A673 (cell line): ENCODE results near the gene PWWP2A. TPM values are rescaled to one million over a fixed set of nuclear protein-coding genes. Genes with fewer than 3 reads are reported as not detected.
A peak's percentile ranks its signal among the peaks of the same experiment; 100 is the strongest.
"Not testable (repeated sequence)": the region's sequence is repeated elsewhere in the genome, so short reads cannot be mapped to it uniquely, and the experiment has no call there.

Experiments
- BruUV-seq: library from RNA; stranded (reverse); fragments of 400-500 nt; replicated peaks from 2 replicates; lab custom pipeline; 2021; lab: Mats Ljungman, UMichigan
- CTCF ChIA-PET: fragments of 300-600 bp; sonication (Branson Sonifier 250); formaldehyde crosslinking; loops from one replicate; lab custom pipeline; 2022; ENCODE audit warnings: antibody characterized with exemption; lab: Charles Lee
- POLR2A ChIA-PET: fragments of 300-600 bp; sonication (Branson Sonifier 250); formaldehyde crosslinking; loops from one replicate; lab custom pipeline; 2022; ENCODE audit warnings: antibody characterized with exemption; ENCODE audit not compliant: low non-redundant PET; lab: Charles Lee
- DNase-seq: peaks from one replicate; pipeline ENCODE4 v3.0.0-alpha.2; 2015; ENCODE audit warnings: low spot score
- H3K27ac ChIP-seq: fragments of 200-600 bp; sonication (generic); 2 replicates; pipeline ENCODE4 v1.5.1; 2016; ENCODE audit warnings: mixed run types, low read depth, mild to moderate bottlenecking, mixed read lengths, antibody characterized with exemption, low read length; ENCODE audit not compliant: poor library complexity, severe bottlenecking
- H3K27me3 ChIP-seq: fragments of 200-600 bp; sonication (generic); replicated peaks from 2 replicates; pipeline ENCODE4 v1.6.1; 2017; ENCODE audit warnings: mixed run types, low read depth, mild to moderate bottlenecking, mixed read lengths, antibody characterized with exemption, low read length; ENCODE audit not compliant: insufficient read depth, poor library complexity
- H3K36me3 ChIP-seq: fragments of 200-600 bp; sonication (generic); 2 replicates; pipeline ENCODE4 v1.6.1; 2016; ENCODE audit warnings: mixed run types, mild to moderate bottlenecking, mixed read lengths, antibody characterized with exemption, low read length; ENCODE audit not compliant: insufficient read depth, poor library complexity, severe bottlenecking
- H3K4me1 ChIP-seq: fragments of 200-600 bp; sonication (generic); 2 replicates; pipeline ENCODE4 v1.6.1; 2017; ENCODE audit warnings: mixed run types, mild to moderate bottlenecking, mixed read lengths, antibody characterized with exemption, low read length; ENCODE audit not compliant: insufficient read depth, poor library complexity, severe bottlenecking
- H3K4me3 ChIP-seq: fragments of 200-600 bp; sonication (generic); 2 replicates; pipeline ENCODE4 v1.5.1; 2016; ENCODE audit warnings: low read depth, mixed run types, mild to moderate bottlenecking, mixed read lengths, low read length; ENCODE audit not compliant: poor library complexity, severe bottlenecking
- H3K9me3 ChIP-seq: fragments of 200-600 bp; sonication (generic); 2 replicates; pipeline ENCODE4 v1.6.1; 2016; ENCODE audit warnings: mixed run types, low read depth, mild to moderate bottlenecking, mixed read lengths, antibody characterized with exemption, low read length; ENCODE audit not compliant: poor library complexity, severe bottlenecking
- EZH2 ChIP-seq: fragments of 200-600 bp; sonication (generic); IDR thresholded peaks from 2 replicates; pipeline ENCODE4 v1.6.1; 2017; ENCODE audit warnings: borderline replicate concordance, low read depth, mild to moderate bottlenecking, mixed read lengths, antibody characterized with exemption, low read length; ENCODE audit not compliant: poor library complexity, severe bottlenecking
- intact Hi-C: fragments of 100-400 bp; cut with micrococcal nuclease; formaldehyde crosslinking; loops from one replicate; pipeline ENCODE4 v1.10.0; 2022; ENCODE audit not compliant: unreplicated experiment
- total RNA-seq: library from RNA; stranded (reverse); gene quantifications from 2 replicates; pipeline ENCODE4 v1.2.3, GENCODE V29; 2021
- TF ChIP-seq, protein P1 (sequence below): fragments of 300-800, 200-600 bp; sonication (generic); conservative IDR thresholded peaks from 2 replicates; pipeline ENCODE4 v1.5.1; 2017; ENCODE audit warnings: low read depth, mild to moderate bottlenecking, antibody characterized with exemption, low read length, moderate library complexity, mixed read lengths

The PWWP2A gene
- total RNA-seq, 1 experiment from 2014 or later = 17.7 TPM

GRCh38 chr5:160075073-160075472, 44.2 kb downstream of the PWWP2A start:
- TF ChIP-seq, protein P1, sequence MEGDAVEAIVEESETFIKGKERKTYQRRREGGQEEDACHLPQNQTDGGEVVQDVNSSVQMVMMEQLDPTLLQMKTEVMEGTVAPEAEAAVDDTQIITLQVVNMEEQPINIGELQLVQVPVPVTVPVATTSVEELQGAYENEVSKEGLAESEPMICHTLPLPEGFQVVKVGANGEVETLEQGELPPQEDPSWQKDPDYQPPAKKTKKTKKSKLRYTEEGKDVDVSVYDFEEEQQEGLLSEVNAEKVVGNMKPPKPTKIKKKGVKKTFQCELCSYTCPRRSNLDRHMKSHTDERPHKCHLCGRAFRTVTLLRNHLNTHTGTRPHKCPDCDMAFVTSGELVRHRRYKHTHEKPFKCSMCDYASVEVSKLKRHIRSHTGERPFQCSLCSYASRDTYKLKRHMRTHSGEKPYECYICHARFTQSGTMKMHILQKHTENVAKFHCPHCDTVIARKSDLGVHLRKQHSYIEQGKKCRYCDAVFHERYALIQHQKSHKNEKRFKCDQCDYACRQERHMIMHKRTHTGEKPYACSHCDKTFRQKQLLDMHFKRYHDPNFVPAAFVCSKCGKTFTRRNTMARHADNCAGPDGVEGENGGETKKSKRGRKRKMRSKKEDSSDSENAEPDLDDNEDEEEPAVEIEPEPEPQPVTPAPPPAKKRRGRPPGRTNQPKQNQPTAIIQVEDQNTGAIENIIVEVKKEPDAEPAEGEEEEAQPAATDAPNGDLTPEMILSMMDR = no peak
- TF ChIP-seq EZH2 = no peak
- Histone ChIP-seq H3K27me3 (no peaks in the 10 kb centered on the region), H3K4me3 (no peak overlapping the region), H3K4me1 (peaks cover 11% of the 10 kb centered on the region), H3K36me3 (no peaks in the 10 kb centered on the region), H3K27ac (no peak overlapping the region), H3K9me3 (no peaks in the 10 kb centered on the region)
- CTCF ChIA-PET = no interaction called here
- DNase-seq = no peak
- intact Hi-C loops = no loop called here
- no TSS peak for BruUV-seq
- POLR2A ChIA-PET = no interaction called here

GRCh38 chr5:160071916-160072315, 47.3 kb downstream of the PWWP2A start:
- Histone ChIP-seq H3K27ac (peak overlapping the region; percentile 55), H3K36me3 (no peaks in the 10 kb centered on the region), H3K4me3 (no peak overlapping the region), H3K9me3 (no peaks in the 10 kb centered on the region), H3K4me1 (peaks cover 11% of the 10 kb centered on the region), H3K27me3 (no peaks in the 10 kb centered on the region)
- POLR2A ChIA-PET = interaction anchor here (0.7 kb wide), 1 partner anchor 864 kb away, joined by 3 read pairs; no protein-coding TSS in a partner anchor
- intact Hi-C loops = no loop called here
- TF ChIP-seq, protein P1 = no peak
- no peak for TF ChIP-seq EZH2
- CTCF ChIA-PET = no interaction called here
- BruUV-seq = no TSS peak
- DNase-seq = peak; percentile 10

DNA sequence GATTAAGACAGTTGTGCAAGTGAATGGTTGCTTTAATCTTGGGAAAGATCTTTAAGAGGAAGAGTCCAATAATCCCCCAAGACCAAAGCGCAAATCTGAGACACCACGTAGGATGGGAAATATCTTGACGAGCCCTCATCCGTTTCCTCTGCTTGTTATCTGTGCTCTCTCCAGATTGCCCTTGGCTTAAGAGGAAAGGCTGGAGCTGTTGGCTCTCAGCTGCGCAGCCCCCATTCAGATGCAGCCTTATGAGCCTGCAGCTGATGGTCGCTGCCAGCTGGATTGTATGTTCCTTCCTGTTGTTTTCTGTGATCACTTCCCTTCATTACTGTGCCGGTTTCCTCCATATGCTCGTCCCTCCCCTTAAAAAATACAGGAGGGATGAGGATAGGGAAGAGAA, 47.7 kb downstream of the PWWP2A start:
- ChIA-PET POLR2A (no interaction called here), CTCF (no interaction called here)
- peak overlapping the region; percentile 55 for H3K27ac ChIP-seq
- H3K4me3 ChIP-seq = no peak overlapping the region
- TF ChIP-seq, protein P1 = no peak
- TF ChIP-seq EZH2 = no peak
- DNase-seq = peak; percentile 46
- H3K36me3 ChIP-seq = no peaks in the 10 kb centered on the region
- H3K9me3 ChIP-seq = no peaks in the 10 kb centered on the region
- intact Hi-C loops = no loop called here
- peaks cover 11% of the 10 kb centered on the region for H3K4me1 ChIP-seq
- H3K27me3 ChIP-seq = no peaks in the 10 kb centered on the region
- no TSS peak for BruUV-seq

DNA sequence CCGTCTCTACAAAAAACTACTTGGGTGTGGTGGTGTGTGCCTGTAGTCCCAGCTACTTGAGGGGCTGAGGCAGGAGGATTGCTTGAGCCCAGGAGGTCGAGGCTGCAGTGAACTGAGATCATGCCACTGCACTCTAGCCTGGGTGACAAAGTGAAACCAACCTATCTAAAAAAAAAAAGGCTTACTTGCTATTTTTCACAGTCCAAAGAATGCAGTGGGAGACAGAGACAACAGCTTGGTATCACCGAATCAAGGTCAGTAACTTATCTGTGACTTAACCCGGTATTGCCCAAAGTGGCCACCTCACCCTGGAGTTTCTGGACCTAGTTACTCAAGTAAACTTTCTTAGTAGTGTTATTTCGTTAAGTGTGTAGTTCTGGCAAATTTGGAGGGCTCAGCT, 50.1 kb downstream of the PWWP2A start:
- H3K27me3 ChIP-seq, BruUV-seq, CTCF ChIA-PET, DNase-seq, POLR2A ChIA-PET, H3K9me3 ChIP-seq, intact Hi-C loops, H3K4me3 ChIP-seq, H3K27ac ChIP-seq: not testable (repeated sequence)
- Histone ChIP-seq H3K4me1 (peaks cover 16% of the 10 kb centered on the region), H3K36me3 (peaks cover 10% of the 10 kb centered on the region)
